PC-9 (cell line): ENCODE results near the gene PDE10A.

Experiments
- EZH2 ChIP-seq: fragments of 200-600 bp; sonication (generic); IDR thresholded peaks from 2 replicates; pipeline ENCODE4 v1.8.0; 2017; ENCODE audit warnings: antibody characterized with exemption, low read depth
- TF ChIP-seq, protein P1 (sequence below): fragments of 200-600 bp; sonication (generic); conservative IDR thresholded peaks from 2 replicates; pipeline ENCODE4 v1.6.1; 2017; ENCODE audit warnings: mixed run types, antibody characterized with exemption, mild to moderate bottlenecking, moderate library complexity

DNA sequence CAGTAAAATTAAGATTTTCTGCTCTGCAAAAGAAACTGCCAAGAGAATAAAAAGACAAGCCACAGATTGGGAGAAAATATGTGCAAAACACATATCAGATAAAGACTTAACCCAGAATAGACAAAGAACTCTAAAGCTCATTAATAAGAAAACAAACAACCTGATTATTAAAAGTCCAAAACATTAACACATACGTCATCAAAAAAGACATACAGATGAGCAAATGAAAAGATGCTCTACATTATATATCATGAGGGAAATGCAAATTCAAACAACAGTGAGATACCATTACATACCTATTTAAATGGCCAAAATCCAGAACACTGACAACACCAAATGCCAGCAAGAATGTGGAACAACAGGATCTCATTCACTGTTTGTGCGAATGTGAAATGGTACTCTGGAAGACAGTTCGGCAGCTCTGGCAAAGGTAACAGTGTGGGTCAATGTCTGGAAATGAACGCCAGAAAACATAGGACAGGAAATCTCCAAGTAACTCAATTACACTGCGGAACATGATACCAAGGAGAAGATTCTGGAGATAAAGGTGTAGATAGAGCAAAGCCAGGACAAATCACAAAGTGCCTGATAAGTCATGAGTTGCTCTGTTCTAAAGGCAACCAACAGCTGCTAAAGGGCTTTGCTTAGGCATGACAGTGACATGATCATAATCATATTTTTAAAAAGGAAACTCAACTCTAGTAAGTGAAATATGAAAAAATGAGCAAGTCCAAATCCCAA lies 96.8 kb downstream of the PDE10A start:
- TF ChIP-seq, protein P1, sequence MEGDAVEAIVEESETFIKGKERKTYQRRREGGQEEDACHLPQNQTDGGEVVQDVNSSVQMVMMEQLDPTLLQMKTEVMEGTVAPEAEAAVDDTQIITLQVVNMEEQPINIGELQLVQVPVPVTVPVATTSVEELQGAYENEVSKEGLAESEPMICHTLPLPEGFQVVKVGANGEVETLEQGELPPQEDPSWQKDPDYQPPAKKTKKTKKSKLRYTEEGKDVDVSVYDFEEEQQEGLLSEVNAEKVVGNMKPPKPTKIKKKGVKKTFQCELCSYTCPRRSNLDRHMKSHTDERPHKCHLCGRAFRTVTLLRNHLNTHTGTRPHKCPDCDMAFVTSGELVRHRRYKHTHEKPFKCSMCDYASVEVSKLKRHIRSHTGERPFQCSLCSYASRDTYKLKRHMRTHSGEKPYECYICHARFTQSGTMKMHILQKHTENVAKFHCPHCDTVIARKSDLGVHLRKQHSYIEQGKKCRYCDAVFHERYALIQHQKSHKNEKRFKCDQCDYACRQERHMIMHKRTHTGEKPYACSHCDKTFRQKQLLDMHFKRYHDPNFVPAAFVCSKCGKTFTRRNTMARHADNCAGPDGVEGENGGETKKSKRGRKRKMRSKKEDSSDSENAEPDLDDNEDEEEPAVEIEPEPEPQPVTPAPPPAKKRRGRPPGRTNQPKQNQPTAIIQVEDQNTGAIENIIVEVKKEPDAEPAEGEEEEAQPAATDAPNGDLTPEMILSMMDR = no peak
- no peak for TF ChIP-seq EZH2
